ENCODE data around the gene FUCA1. TPM values are rescaled to one million over a fixed set of nuclear protein-coding genes. Genes with fewer than 3 reads are reported as not detected.
"Not testable (repeated sequence)": the region's sequence is repeated elsewhere in the genome, so short reads cannot be mapped to it uniquely, and the experiment has no call there.

The FUCA1 gene
- total RNA-seq, 1 donor from 2014 or later: 21.1 TPM

DNA sequence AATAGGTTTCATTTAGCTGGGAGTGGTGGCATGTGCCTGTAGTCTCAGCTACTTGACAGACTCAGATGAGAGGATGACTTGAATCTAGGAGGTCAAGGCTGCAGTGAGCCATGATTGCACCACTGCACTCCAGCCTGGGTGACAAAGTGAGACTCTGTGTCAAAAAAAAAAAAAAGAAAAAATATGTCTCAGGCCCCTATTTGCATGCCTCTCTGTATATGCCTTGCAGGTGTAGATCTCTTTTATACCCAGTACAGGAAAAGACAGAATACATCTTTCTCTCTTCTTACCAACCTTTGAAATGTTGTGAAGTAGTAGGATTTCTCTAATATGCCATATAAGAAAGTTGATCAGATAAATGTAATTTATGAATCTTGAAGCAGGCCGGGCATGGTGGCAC lies 38.6 kb upstream of the FUCA1 start:
- FAIRE-seq: no peak
- DNase-seq (ENCODE audit: low read depth): no peak
- no peak overlapping the region for H3K4me3 ChIP-seq (ENCODE audit: low read depth, low read length)
- H3K27me3 ChIP-seq (ENCODE audit: control insufficient read depth, insufficient read depth, low read length): peaks cover 17% of the 10 kb centered on the region
- H3K36me3 ChIP-seq (ENCODE audit: control insufficient read depth, insufficient read depth, low read length): no peaks in the 10 kb centered on the region
- TF ChIP-seq, protein P1, sequence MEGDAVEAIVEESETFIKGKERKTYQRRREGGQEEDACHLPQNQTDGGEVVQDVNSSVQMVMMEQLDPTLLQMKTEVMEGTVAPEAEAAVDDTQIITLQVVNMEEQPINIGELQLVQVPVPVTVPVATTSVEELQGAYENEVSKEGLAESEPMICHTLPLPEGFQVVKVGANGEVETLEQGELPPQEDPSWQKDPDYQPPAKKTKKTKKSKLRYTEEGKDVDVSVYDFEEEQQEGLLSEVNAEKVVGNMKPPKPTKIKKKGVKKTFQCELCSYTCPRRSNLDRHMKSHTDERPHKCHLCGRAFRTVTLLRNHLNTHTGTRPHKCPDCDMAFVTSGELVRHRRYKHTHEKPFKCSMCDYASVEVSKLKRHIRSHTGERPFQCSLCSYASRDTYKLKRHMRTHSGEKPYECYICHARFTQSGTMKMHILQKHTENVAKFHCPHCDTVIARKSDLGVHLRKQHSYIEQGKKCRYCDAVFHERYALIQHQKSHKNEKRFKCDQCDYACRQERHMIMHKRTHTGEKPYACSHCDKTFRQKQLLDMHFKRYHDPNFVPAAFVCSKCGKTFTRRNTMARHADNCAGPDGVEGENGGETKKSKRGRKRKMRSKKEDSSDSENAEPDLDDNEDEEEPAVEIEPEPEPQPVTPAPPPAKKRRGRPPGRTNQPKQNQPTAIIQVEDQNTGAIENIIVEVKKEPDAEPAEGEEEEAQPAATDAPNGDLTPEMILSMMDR (IDR thresholded peaks at IDR 0.05; ENCODE audit: insufficient read depth, low read length, severe bottlenecking): no peak

DNA sequence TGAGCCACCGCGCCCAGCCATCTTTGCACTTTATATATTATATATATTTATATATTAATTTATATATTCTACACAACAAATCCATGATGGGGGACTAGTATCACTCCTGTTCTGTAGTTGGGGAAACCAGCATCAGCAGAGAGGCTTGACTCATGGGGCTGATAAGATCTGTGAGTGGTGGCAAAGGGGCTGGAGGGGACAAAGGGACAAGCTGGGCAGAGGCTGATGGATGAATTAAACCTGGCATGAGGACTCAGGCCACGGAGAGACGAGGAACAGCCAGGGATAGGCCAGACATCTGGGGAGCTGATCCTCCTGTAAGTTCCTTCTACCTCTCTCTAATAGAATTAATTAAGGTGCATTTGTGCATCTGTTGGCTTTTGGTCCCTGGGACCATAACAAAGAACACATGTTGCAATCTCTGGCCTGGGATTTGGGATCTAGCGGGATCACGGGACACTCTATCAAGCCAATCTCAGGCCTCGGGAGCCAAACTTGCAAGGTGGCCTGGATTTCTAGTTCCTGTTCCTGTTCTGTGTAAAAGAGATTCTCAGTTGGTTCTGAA lies 37.5 kb upstream of the FUCA1 start:
- DNase-seq (ENCODE audit: low read depth) (no peak), FAIRE-seq (no peak)
- H3K36me3 ChIP-seq (ENCODE audit: control insufficient read depth, insufficient read depth, low read length): no peaks in the 10 kb centered on the region
- no peak overlapping the region for H3K4me3 ChIP-seq (ENCODE audit: low read depth, low read length)
- TF ChIP-seq, protein P1 (IDR thresholded peaks at IDR 0.05; ENCODE audit: insufficient read depth, low read length, severe bottlenecking): no peak
- H3K27me3 ChIP-seq (ENCODE audit: control insufficient read depth, insufficient read depth, low read length): peaks cover 17% of the 10 kb centered on the region

DNA sequence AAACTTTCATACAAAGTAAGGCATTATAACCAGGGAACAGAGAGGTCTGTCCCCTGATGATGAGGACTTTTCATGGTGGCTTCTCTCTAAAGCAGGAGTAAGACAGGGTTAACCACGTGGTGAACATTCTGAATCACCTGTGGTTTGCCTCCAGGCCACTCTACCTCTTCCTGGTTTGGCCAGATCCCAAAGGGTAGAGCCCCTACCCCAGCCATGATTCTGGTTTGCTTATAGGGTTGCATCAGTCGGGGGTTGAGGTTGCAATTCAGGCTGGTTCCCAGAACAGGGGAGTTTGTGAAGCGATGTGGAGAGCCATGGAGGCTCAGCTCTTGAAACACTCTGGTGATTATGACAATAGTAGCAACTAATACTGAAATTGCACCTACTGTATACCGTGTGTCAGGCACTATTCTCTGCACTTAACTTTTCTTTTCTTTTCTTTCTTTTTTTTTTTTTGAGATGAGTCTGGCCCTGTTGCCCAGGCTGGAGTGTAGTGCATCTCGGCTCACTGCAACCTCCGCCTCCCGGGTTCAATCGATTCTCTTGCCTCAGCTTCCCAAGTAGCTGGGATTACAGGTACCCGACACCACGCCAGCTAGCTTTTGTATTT lies 36.8 kb upstream of the FUCA1 start:
- FAIRE-seq: peak; percentile 88
- Histone ChIP-seq H3K27me3 (ENCODE audit: control insufficient read depth, insufficient read depth, low read length) (peaks cover 17% of the 10 kb centered on the region), H3K36me3 (ENCODE audit: control insufficient read depth, insufficient read depth, low read length) (no peaks in the 10 kb centered on the region), H3K4me3 (ENCODE audit: low read depth, low read length) (no peak overlapping the region)
- TF ChIP-seq, protein P1 (IDR thresholded peaks at IDR 0.05; ENCODE audit: insufficient read depth, low read length, severe bottlenecking): no peak
- DNase-seq (ENCODE audit: low read depth): peak; percentile 68

DNA sequence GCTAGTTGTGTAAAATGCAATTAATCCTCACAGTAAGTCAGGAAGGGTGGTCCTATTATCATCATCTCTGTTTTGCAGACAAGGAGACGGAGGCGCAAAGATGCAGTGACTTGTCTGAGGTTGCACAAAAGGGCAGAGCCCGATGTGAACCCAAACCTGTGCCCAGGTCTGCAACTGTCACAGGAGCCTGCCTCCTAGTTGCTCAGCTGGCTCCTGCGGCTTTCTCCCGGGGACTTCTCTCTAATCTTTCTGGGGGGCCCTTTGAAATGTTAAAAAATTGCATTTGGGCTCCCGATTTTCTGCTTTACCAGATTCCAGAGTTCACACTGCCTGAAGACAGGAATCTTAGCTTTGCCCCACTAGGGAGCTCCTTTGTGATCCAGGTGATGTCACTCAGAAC lies 35.7 kb upstream of the FUCA1 start:
- Histone ChIP-seq H3K27me3 (ENCODE audit: control insufficient read depth, insufficient read depth, low read length) (peaks cover 13% of the 10 kb centered on the region), H3K36me3 (ENCODE audit: control insufficient read depth, insufficient read depth, low read length) (no peaks in the 10 kb centered on the region), H3K4me3 (ENCODE audit: low read depth, low read length) (no peak overlapping the region)
- FAIRE-seq (no peak), DNase-seq (ENCODE audit: low read depth) (no peak)
- TF ChIP-seq, protein P1 (IDR thresholded peaks at IDR 0.05; ENCODE audit: insufficient read depth, low read length, severe bottlenecking): no peak

DNA sequence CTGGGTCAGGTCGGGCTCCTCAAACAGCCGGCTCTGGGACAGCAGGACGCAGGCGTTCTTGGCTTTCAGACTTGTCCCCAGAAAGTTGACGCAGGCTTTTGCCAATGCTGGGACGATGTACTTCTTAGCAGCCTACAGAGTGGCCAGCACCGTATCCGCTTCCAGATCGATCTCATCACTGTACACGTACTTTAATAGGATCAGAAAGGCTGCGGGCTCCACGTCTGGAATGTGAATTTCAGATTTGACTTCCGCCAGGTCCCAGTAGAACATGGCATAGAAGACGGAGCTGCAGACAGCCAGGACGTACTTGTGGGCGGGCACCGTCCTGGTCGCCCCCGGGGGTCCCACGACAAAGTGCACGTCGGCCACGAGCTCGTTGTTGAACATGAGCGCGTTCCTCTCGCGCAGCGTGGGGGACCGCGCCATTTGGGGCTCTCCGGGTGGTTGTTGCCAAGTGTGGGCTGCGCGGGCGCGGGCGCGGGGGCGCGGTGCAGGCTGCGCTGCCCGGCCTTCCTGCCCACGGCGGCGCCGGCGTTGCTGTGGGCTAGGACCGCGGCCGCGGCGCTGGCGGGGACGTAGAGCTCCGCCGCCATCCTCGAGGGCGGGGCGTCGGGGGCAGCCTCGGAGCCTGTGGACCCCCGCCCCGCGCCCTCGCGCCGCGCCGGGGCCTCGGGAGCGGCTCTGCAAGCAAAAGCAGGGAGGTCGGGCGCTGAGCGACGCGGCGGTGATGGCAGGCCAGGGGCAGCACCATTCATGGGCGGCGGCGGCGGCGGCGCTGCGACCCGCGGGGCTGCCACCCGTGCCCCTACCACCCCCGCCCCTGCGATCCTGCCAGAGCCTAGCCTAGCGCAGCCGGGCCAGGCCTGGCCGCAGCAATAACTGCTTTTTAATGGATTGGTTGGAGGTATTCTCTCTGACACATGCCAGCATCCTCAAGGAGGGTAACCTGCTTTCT lies 34.5 kb upstream of the FUCA1 start:
- no peak for FAIRE-seq
- Histone ChIP-seq H3K4me3 (ENCODE audit: low read depth, low read length) (no peak overlapping the region), H3K36me3 (ENCODE audit: control insufficient read depth, insufficient read depth, low read length) (no peaks in the 10 kb centered on the region), H3K27me3 (ENCODE audit: control insufficient read depth, insufficient read depth, low read length) (peaks cover 11% of the 10 kb centered on the region)
- DNase-seq (ENCODE audit: low read depth): no peak
- TF ChIP-seq, protein P1 (IDR thresholded peaks at IDR 0.05; ENCODE audit: insufficient read depth, low read length, severe bottlenecking): no peak

DNA sequence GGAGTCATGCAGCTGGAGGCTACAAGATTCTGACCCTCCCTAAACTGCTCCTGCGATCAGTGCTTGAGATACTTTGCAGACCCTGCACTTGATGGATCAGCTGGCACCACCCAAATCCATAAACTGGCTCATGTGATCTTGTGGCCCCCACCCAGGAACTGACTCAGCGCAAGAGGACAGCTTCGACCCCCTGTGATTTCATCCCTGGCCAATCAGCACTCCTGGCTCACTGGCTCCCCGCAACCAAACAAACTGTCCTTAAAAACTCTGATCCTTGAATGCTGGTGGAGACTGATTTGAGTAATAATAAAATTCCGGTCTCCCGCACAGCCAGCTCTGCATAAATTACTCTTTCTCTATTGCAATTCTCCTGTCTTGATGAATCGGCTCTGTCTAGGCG lies 31.9 kb upstream of the FUCA1 start:
- not testable (repeated sequence) for FAIRE-seq; H3K4me3 ChIP-seq (ENCODE audit: low read depth, low read length); DNase-seq (ENCODE audit: low read depth); H3K36me3 ChIP-seq (ENCODE audit: control insufficient read depth, insufficient read depth, low read length)
- H3K27me3 ChIP-seq (ENCODE audit: control insufficient read depth, insufficient read depth, low read length): peaks cover 11% of the 10 kb centered on the region

All from bronchial epithelial cell (primary cell).